HepG2 (cell line): ENCODE results near the gene CD300LF. TPM values are rescaled to one million over a fixed set of nuclear protein-coding genes. Genes with fewer than 3 reads are reported as not detected.
A peak's percentile ranks its signal among the peaks of the same experiment; 100 is the strongest.

Experiments used
- ATF3 ChIP-seq: sonication (generic); formaldehyde crosslinking; IDR thresholded peaks from 2 replicates; pipeline ENCODE4 v1.4.0; 2020; ENCODE audit warnings: missing genetic modification reagents
- CBFB ChIP-seq: sonication (generic); formaldehyde crosslinking; IDR thresholded peaks from 2 replicates; pipeline ENCODE4 v1.4.0; 2020; ENCODE audit warnings: missing genetic modification reagents
- CCDC6 ChIP-seq: sonication (generic); formaldehyde crosslinking; IDR thresholded peaks from 2 replicates; pipeline ENCODE4 v1.8.1; 2022; ENCODE audit warnings: mild to moderate bottlenecking, missing genetic modification reagents, moderate library complexity
- GFI1 ChIP-seq: sonication (generic); formaldehyde crosslinking; IDR thresholded peaks from 2 replicates; pipeline ENCODE4 v1.5.0; 2020; ENCODE audit warnings: missing genetic modification reagents, mild to moderate bottlenecking, borderline replicate concordance
- GLI4 ChIP-seq: sonication (generic); formaldehyde crosslinking; IDR thresholded peaks from 2 replicates; pipeline ENCODE4 v1.5.1; 2020; ENCODE audit warnings: missing genetic modification reagents, mild to moderate bottlenecking, moderate library complexity, borderline replicate concordance
- IKZF1 ChIP-seq: fragments of 450-650 bp; IDR thresholded peaks from 2 replicates; pipeline ENCODE4 v1.7.1; 2016
- IRX3 ChIP-seq: sonication (generic); formaldehyde crosslinking; IDR thresholded peaks from 2 replicates; pipeline ENCODE4 v1.8.1; 2023; ENCODE audit warnings: mild to moderate bottlenecking, low read depth, missing genetic modification reagents, borderline replicate concordance
- MAF1 ChIP-seq: sonication (generic); formaldehyde crosslinking; IDR thresholded peaks from 2 replicates; pipeline ENCODE4 v1.5.0; 2020; ENCODE audit warnings: missing genetic modification reagents, borderline replicate concordance
- MED13 ChIP-seq: sonication (generic); formaldehyde crosslinking; IDR thresholded peaks from 2 replicates; pipeline ENCODE4 v1.5.0; 2020; ENCODE audit warnings: missing genetic modification reagents
- PBX3 ChIP-seq: sonication (generic); formaldehyde crosslinking; IDR thresholded peaks from 2 replicates; pipeline ENCODE4 v1.8.1; 2023; ENCODE audit warnings: missing genetic modification reagents, inconsistent platforms, borderline replicate concordance
- POLR2G ChIP-seq: fragments of 200-400 bp; formaldehyde crosslinking; IDR thresholded peaks from 2 replicates; pipeline ENCODE4 v1.6.1; 2018; ENCODE audit warnings: mild to moderate bottlenecking, low read depth, low read length, moderate library complexity
- RCOR2 ChIP-seq: IDR thresholded peaks from 2 replicates; pipeline ENCODE4 v1.6.1; 2016; ENCODE audit warnings: missing biosample characterization, missing genetic modification reagents
- RERE ChIP-seq: IDR thresholded peaks from 2 replicates; pipeline ENCODE4 v1.6.1; 2016; ENCODE audit warnings: low read depth, missing genetic modification reagents, missing compliant biosample characterization
- SRSF4 ChIP-seq: fragments of 200-400 bp; formaldehyde crosslinking; IDR thresholded peaks from one replicate; pipeline ENCODE4 v1.6.1; 2018; ENCODE audit warnings: mild to moderate bottlenecking, low read depth, low read length, moderate library complexity; ENCODE audit not compliant: poor library complexity, severe bottlenecking
- ZBTB33 ChIP-seq: sonication (generic); formaldehyde crosslinking; IDR thresholded peaks from 2 replicates; pipeline ENCODE4 v1.4.0; 2020; ENCODE audit warnings: missing genetic modification reagents
- ZBTB38 ChIP-seq: sonication (generic); formaldehyde crosslinking; IDR thresholded peaks from 2 replicates; pipeline ENCODE4 v1.5.1; 2020; ENCODE audit warnings: mild to moderate bottlenecking, missing genetic modification reagents
- ZBTB7B ChIP-seq: sonication (generic); formaldehyde crosslinking; IDR thresholded peaks from 2 replicates; pipeline ENCODE4 v1.4.0; 2020; ENCODE audit warnings: missing genetic modification reagents
- ZKSCAN1 ChIP-seq: fragments of 150-350 bp; IDR thresholded peaks from 2 replicates; pipeline ENCODE4 v1.6.1; 2014; ENCODE audit warnings: low read length
- ZNF3 ChIP-seq: IDR thresholded peaks from 2 replicates; pipeline ENCODE4 v1.7.0; 2017; ENCODE audit warnings: inconsistent platforms
- ZNF749 ChIP-seq: sonication (generic); formaldehyde crosslinking; IDR thresholded peaks from 2 replicates; pipeline ENCODE4 v1.8.0; 2022; ENCODE audit warnings: mild to moderate bottlenecking, missing genetic modification reagents, moderate library complexity, borderline replicate concordance
- ZNF788 ChIP-seq: sonication (generic); formaldehyde crosslinking; IDR thresholded peaks from 2 replicates; pipeline ENCODE4 v1.5.0; 2020; ENCODE audit warnings: mild to moderate bottlenecking, missing genetic modification reagents, borderline replicate concordance
- polyA plus RNA-seq, 8 experiments: library from polyadenylated mRNA; depleted of rRNA in 3 of 8; stranded (reverse) in 7 of 8; unstranded in 1 of 8; fragments of >200 nt; fragmentation: Illumina TruSeq in 4 of 8; extraction: Trizol in 4 of 8; gene quantifications; 2 replicates each; pipeline versions ENCODE4 v1.2.1 to v1.2.3, GENCODE V29; 2011 to 2016; ENCODE audit warnings: low read depth in 4 of 8, missing spikeins in 1 of 8, mixed read lengths in 1 of 8; ENCODE audit not compliant: insufficient read depth in 1 of 8
- total RNA-seq, 5 experiments: library from RNA; depleted of rRNA; stranded (reverse); fragments of >200 nt; fragmentation: Illumina TruSeq; extraction: Trizol; gene quantifications; 2 replicates each; pipeline ENCODE4 v1.2.3, GENCODE V29; 2016; ENCODE audit warnings: low read depth in 1 of 5

CD300LF gene
- total and polyA plus RNA-seq, 2 of the 13 experiments (the other 11 are each of a cell fraction or from before 2014, with no cell fraction given) = not detected

- TF ChIP-seq MAF1 (CRISPR knock-in tag) (no peak), IKZF1 (no peak), ZNF3 (no peak), MED13 (CRISPR knock-in tag) (no peak), RERE (CRISPR knock-in tag) (no peak), POLR2G (no peak), ZBTB38 (peak; percentile 98), ATF3 (CRISPR knock-in tag) (no peak), GFI1 (peak; percentile 71; the same call in 1 of the 2 replicates), PBX3 (CRISPR knock-in tag) (no peak), ZKSCAN1 (no peak), GLI4 (no peak), ZNF788 (CRISPR knock-in tag) (no peak), ZNF749 (no peak), RCOR2 (CRISPR knock-in tag) (no peak), SRSF4 (no peak), CBFB (0 out of 2 replicates have a peak, but pooled peaks have one; percentile 20), ZBTB7B (0 out of 2 replicates have a peak, but pooled peaks have one; percentile 18), ZBTB33 (CRISPR knock-in tag) (peak; percentile 99), CCDC6 (CRISPR knock-in tag) (no peak), IRX3 (no peak)
Observed at GRCh38 chr17:74757931-74758847, 45.5 kb upstream of the CD300LF start (continued).
